Measurements from ENCODE around the gene CDK2AP2.

Gene CDK2AP2

GRCh38 chr11:67504950-67505581 is 2.9 kb downstream of the CDK2AP2 start, which contains the start of gene PITPNM1:
Gene PITPNM1, minus strand, starts transcription at chr11:67505363. Its CDS starts 1,183 bp downstream, at chr11:67504180.
- H3K27ac ChIP-seq = peak within 1 kb of the TSS; percentile 100
- CTCF ChIA-PET = interaction anchor here (0.6 to 0.7 kb wide), 3 partner anchors 40 to 656 kb away, joined by 3 read pairs; partner anchors contain the start of gene PTPRCAP
- POLR2A ChIA-PET (ENCODE audit: low non-redundant PET) = interaction anchor here (0.5 to 1.1 kb wide), 3 partner anchors 36 to 103 kb away, joined by 3 to 4 read pairs (median 4); partner anchors contain the start of genes CORO1B, PPP1CA and TMEM134
- TF ChIP-seq CTCF (conservative IDR thresholded peaks at IDR 0.05; ENCODE audit: low read depth) = no peak
- peak; percentile 77 for DNase-seq (ENCODE audit: low spot score)

GRCh38 chr11:67504005-67504949 is 3.7 kb downstream of the CDK2AP2 start:
- CTCF ChIA-PET = no interaction called here
- POLR2A ChIA-PET (ENCODE audit: low non-redundant PET) = interaction anchor here (1.0 kb wide), 1 partner anchor 103 kb away, joined by 4 read pairs; the partner anchor contains the start of gene PPP1CA
- DNase-seq (ENCODE audit: low spot score) = no peak
- H3K27ac ChIP-seq = peak overlapping the region; percentile 100
- TF ChIP-seq CTCF (conservative IDR thresholded peaks at IDR 0.05; ENCODE audit: low read depth) = no peak

GRCh38 chr11:67503119-67504004 is 4.6 kb downstream of the CDK2AP2 start:
- DNase-seq (ENCODE audit: low spot score) = no peak
- H3K27ac ChIP-seq = peak overlapping the region; percentile 100
- no peak for TF ChIP-seq CTCF (conservative IDR thresholded peaks at IDR 0.05; ENCODE audit: low read depth)
- ChIA-PET CTCF (no interaction called here), POLR2A (ENCODE audit: low non-redundant PET) (no interaction called here)

GRCh38 chr11:67502328-67502979 is 5.5 kb downstream of the CDK2AP2 start:
- peak overlapping the region; percentile 16; the same call in 1 of the 2 replicates for H3K27ac ChIP-seq
- TF ChIP-seq CTCF (conservative IDR thresholded peaks at IDR 0.05; ENCODE audit: low read depth) = no peak
- POLR2A ChIA-PET (ENCODE audit: low non-redundant PET) = no interaction called here
- no peak for DNase-seq (ENCODE audit: low spot score)
- CTCF ChIA-PET = no interaction called here

- no peak for TF ChIP-seq CTCF (conservative IDR thresholded peaks at IDR 0.05; ENCODE audit: low read depth)
- POLR2A ChIA-PET (ENCODE audit: low non-redundant PET) = interaction anchor here (0.5 kb wide), 1 partner anchor 1211 kb away, joined by 3 read pairs; no protein-coding TSS in a partner anchor
- DNase-seq (ENCODE audit: low spot score) = no peak
- CTCF ChIA-PET = no interaction called here
- no peak overlapping the region for H3K27ac ChIP-seq
Measured at GRCh38 chr11:67501854-67502253, 6.1 kb downstream of the CDK2AP2 start.
